Measurements from ENCODE around the gene ARHGAP26.

- no peak for TF ChIP-seq EZH2 (IDR thresholded peaks at IDR 0.05; ENCODE audit: borderline replicate concordance, low read length)
- TF ChIP-seq, protein P1, sequence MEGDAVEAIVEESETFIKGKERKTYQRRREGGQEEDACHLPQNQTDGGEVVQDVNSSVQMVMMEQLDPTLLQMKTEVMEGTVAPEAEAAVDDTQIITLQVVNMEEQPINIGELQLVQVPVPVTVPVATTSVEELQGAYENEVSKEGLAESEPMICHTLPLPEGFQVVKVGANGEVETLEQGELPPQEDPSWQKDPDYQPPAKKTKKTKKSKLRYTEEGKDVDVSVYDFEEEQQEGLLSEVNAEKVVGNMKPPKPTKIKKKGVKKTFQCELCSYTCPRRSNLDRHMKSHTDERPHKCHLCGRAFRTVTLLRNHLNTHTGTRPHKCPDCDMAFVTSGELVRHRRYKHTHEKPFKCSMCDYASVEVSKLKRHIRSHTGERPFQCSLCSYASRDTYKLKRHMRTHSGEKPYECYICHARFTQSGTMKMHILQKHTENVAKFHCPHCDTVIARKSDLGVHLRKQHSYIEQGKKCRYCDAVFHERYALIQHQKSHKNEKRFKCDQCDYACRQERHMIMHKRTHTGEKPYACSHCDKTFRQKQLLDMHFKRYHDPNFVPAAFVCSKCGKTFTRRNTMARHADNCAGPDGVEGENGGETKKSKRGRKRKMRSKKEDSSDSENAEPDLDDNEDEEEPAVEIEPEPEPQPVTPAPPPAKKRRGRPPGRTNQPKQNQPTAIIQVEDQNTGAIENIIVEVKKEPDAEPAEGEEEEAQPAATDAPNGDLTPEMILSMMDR (IDR thresholded peaks at IDR 0.05; ENCODE audit: low read length): no peak
Observed at GRCh38 chr5:142857405-142857804, 87.2 kb downstream of the ARHGAP26 start.
